PC-9 (cell line): Measurements from ENCODE around the gene CDS2.

Experiments used
- EZH2 ChIP-seq: fragments of 200-600 bp; sonication (generic); IDR thresholded peaks from 2 replicates; pipeline ENCODE4 v1.8.0; 2017; ENCODE audit warnings: antibody characterized with exemption, low read depth
- TF ChIP-seq, protein P1 (sequence below): fragments of 200-600 bp; sonication (generic); conservative IDR thresholded peaks from 2 replicates; pipeline ENCODE4 v1.6.1; 2017; ENCODE audit warnings: mixed run types, antibody characterized with exemption, mild to moderate bottlenecking, moderate library complexity

DNA sequence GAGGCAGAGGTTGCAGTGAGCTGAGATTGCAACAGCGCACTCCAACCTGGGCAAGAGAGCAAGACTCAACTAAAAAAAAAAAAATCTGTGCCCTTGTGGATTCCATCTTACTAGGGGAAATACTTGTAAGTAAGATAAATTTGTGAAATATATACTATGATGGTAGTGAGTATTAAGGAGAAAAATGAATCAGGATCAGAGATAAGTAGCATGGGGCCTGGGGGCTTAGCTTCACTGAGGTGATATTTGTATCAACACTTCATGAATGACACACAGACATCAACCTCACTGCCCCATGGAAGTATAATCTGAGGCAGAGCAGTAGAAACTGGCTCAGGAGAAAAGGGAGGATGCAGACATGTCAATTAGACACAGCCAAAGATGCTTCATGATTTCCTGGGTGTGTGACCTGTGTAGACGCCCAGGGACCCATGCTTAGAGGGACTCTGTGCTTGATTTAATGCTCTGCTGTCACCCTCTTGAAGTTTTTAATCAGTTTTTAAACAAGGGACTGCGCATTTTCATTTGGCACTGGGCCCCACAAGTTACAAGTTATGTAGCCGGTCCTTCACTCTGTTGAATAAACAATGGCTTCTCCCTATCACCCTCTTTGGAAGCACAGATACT is 48.9 kb upstream of the CDS2 start:
- TF ChIP-seq, protein P1, sequence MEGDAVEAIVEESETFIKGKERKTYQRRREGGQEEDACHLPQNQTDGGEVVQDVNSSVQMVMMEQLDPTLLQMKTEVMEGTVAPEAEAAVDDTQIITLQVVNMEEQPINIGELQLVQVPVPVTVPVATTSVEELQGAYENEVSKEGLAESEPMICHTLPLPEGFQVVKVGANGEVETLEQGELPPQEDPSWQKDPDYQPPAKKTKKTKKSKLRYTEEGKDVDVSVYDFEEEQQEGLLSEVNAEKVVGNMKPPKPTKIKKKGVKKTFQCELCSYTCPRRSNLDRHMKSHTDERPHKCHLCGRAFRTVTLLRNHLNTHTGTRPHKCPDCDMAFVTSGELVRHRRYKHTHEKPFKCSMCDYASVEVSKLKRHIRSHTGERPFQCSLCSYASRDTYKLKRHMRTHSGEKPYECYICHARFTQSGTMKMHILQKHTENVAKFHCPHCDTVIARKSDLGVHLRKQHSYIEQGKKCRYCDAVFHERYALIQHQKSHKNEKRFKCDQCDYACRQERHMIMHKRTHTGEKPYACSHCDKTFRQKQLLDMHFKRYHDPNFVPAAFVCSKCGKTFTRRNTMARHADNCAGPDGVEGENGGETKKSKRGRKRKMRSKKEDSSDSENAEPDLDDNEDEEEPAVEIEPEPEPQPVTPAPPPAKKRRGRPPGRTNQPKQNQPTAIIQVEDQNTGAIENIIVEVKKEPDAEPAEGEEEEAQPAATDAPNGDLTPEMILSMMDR, result no peak
- no peak for TF ChIP-seq EZH2
